Central memory CD4-positive, alpha-beta T cell (primary cell): Measurements from ENCODE around the gene PTPN1.
"Not testable (repeated sequence)": the region's sequence is repeated elsewhere in the genome, so short reads cannot be mapped to it uniquely, and the experiment has no call there.

ENCODE experiments used
- DNase-seq: peaks from one replicate; pipeline ENCODE4 v3.0.0; 2022

Gene PTPN1

DNA sequence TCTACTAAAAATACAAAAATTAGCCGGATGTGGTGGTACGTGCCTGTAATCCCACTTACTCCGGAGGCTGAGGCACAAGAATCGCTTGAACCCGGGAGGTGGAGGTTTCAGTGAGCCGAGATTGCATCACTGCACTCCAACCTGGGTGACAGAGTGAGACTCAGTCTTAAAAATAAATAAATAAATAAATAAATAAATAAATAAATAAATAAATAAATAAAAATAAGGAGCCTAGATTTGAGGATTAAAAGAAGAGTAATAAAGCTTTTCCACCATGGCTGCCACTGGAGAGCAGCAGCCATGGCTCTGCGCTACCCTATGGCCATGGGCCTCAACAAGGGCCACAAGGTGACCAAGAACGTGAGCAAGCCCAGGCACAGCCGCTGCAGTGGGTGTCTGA lies 110.3 kb downstream of the PTPN1 start:
- not testable (repeated sequence) for DNase-seq

DNA sequence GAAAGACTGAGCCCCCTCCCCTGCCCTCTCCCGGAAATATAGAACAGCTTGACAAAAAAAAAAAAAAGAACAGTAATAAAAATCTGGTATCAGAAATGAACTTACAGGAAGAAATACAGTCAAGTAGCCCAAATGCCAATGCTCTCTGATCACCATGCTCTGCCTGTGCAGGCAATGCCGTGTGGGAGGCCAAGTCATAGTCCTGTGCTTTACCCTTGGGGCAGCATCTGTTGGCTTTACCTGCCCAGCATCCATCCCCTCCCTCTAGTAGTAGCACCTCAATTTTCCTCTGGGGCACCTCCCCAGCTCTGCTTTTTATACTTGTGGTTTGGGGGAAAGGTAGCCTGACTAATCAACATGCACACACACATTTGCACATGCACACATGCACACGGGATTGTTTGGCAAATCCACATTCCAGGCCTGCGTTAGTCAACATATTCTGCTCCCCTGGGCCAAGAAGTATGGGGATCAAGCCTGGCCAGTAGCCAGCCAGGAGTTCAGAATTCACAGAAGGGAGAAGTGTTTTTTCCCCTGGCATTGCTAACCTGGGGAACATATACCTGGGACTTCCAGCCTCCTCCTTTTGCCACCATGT lies 111.0 kb downstream of the PTPN1 start:
- no peak for DNase-seq

DNA sequence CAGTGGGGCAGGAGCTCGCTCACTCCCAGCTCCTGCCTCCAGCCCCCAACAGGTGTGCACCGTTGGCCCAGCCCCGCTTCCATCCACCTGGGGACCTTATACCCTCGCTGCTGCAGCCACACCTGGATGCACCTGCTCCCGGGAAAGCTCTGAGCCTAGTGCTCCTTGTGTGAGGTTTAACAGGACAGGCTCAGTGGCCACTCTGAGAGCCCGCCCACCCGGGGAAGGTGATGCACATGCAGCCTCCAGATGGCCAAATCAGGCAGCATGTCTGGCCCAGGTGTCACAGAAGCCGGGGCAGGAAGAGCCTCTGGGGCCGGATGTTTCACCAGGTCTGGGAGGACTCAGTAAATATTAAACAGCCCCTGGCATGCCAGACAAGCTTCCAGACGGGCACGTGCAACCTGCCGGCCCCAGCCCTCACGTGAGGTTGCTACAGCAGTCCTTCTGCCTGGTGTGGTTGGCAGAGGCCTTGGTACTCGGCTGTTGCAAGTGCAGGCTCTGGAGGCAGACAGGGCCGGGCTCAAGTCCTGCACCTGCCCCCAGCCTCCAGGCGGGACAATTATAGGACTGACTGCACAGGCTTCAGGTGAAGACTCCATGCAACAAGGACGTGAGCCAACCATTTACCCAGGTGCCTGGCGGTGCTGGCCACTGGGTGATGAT lies 114.3 kb downstream of the PTPN1 start:
- DNase-seq: no peak

DNA sequence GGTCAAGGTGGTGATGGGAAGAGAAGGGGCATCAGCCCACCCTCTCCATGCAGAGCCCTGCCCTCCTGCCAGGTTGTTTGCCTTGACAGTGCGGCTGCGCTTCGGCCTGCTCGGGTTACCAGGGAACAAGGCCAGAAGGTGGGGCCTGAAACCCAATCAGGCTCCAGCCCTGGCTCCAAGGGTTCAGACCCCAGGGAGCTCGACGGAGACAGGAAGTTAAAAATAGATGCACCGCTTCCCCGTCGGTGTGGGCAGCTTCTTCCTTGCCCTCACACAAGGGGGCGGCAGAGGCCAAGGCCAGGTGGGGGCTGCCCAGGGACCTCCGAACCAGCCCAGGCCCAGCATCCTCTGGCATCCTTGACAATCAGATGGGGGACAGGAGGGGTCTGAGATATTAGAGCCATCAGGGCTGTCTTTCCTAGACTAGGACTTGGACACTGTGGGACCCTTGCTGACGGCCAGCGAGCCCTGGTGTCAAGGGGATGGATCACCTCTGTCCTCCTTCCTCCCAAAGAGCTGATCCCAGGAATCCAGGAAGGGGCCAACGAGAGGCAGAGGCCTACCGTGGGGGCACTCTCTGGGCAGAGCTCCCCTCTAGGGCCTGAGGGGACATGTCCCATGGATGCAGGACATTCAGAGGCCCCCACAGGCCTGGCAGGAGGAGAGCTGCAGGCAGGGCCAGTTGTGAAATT lies 115.9 kb downstream of the PTPN1 start:
- no peak for DNase-seq

DNA sequence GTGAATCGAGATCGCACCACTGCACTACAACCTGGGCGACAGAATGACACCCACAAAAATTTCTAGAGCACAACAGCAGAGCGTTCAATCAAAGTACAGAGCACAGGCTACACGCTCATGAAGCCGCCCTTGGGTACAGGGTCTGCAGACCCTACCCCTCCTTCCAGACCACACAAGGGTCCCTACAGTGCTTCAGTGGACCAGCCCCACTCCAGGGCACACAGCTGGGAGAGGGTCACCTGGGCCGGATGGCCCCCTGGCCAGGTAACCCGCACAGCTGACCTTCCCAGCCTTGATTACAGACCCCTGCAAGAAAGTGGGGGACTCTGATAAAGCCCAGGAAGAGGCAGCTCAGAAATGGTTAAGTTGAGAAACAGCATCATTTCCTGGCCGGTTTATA lies 117.6 kb downstream of the PTPN1 start:
- no peak for DNase-seq

DNA sequence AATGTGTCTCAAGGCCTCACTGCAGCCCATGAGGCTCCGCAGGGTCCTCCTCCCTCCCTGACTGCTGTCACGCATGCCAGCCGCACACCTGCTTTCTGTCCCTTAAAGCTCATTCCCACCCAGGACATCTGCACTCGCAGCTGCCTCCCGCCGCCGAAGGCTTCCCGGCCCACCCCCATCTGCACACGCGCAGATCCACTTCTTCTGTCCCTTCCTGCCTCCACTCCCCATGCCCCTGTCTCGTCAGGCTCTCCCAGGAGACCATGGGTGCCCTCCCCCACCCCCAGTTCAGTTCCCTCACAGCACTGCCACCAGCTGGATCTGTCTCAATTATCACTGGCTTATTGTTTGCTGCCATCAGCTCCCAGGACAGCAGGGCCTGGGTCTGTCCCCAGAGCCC lies 118.1 kb downstream of the PTPN1 start:
- no peak for DNase-seq

DNA sequence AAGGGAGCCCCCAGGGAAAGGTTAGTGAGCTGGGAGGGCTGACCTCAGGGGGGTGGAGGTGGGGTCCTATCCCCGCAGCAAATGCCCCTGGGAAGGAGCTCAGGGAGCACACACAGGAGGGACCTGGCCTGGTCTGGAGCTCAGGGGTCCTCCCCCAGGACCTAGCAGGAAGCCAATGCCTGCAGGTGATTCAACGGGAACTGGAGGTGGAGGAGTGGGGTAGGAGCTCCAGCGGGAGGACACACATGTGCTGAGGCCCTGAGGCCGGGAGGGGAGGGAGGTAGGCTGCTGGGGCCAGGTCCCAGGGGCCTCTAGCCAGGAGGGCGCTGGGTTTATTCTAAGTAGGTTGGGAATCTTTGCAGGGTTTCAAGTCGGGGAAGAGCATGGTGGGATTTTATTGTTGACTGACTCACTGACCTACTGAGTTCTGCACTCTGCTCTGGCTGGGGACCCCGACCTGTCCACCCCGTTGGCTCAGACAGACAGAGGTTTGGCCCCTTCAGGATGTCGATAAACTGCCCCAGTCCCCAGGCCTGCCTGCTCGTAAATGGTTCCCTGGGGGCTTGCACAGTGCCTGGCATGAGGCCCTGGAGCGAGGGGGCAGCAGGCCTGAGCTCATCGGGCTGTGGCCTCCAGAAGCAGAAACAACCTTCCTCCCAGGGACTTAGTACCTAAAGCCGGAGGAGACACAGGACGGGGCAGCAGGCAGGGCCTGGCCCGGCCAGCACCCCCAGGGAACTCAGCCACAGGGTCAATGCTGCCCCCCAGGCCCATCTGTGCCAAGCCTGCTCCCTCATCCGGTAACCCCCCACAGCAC lies 118.9 kb downstream of the PTPN1 start:
- DNase-seq: no peak

DNA sequence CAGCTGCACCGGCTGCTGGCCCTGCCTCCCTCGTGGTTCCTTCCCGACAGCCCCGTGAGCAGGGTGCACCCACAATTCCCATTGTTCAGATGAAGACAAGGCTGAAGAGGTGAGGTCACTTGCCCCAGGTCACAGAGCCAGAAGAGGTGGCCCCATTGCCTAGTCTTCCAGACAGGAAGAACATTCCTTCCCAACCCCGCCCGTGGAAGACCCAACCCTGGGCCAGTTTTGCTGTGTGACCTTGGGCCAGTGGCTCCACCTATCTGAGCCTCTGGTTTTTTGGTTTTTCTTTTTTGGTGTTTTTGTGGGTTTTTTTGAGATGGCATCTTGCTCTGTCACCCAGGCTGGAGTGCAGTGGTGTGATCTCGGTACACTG lies 119.5 kb downstream of the PTPN1 start:
- DNase-seq: no peak

DNA sequence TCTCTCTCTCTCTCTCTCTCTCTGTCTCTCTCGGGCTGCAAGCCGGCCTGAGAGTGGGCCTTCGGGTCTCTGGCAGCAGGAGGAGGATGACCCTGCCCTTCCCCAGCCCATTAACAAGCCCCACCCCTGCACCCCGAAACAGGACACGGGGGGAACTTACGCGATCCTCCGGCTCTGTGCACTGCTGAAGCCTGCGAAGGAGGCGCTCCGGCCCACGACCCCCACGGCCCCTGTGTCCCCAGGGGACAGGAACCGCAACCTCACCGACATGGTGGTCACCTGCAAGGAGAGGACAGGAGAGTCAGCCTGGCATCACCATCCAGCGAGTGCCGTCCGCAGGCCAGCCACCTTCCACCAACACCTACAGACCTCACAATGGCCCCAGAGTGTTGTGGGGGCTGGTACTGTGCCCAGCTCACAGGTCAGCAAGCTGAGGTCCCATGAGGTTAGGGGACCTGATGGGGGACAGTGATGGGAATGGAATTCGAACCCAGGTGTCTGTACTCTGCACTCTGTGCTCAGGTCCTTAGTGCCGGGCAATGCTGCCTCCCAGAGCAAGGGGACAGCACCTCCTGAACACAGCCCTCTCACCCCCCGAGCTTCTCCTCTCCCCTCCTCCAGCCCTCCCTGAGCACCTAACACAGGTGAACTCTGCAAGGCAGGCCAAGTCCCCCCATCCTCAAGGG lies 120.5 kb downstream of the PTPN1 start:
- DNase-seq: no peak

DNA sequence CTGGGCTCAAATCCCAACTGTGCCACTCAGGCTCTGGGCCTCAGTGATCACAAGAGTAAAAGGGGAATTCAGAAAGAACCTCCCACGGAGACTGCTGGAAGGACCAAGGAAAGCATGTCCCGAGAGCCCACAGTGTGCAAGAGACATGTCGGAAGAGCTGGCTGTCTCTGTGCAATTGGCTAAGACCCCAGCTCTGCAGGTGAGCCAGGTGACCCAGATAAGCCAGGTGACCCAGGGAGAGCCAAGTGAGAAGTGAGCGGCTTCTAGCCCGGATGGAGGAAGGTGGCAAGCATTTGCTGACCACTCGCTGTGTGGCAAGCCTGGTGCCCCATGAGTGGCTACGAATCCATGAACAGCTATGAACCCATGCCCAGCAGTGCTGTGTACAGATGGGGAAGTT lies 122.1 kb downstream of the PTPN1 start:
- no peak for DNase-seq

DNA sequence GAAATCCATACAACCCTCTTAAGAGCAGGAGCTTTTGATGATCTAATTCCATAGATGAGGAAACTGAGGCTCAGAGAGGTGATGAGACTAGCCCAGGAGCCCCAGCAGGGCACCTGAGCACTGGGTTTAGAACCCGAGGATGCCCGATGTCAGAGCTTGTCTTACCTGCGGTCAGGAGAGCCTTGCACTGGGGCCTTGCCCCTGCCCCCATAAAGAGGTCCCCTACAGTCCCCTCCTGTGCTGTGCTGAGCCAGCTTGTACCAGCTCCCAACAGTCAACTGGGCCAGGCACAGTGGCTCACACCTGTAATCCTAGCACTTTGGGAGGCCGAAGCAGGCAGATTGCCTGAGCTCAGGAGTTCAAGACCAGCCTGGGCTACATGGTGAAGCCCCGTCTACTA lies 122.5 kb downstream of the PTPN1 start:
- DNase-seq: no peak

DNA sequence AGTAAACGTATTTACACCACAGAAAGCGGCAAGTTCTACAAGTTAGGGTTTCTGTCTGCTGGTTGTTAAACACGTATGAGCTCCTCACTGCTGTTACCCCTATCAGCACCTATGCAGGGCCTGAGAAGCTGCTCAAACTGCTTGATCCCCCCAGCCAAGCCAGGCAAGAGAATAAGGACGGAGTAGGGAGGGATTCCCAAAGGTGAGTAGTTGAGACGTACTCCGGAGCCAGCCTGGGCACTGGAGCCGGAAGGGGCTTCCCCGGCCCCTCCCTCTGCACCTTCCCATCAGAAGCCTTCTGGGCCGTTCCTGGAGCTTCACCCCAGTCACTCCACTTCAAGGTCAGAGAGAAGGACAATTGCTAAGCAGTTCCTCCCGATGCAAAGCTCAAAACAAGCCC lies 123.2 kb downstream of the PTPN1 start:
- no peak for DNase-seq

DNA sequence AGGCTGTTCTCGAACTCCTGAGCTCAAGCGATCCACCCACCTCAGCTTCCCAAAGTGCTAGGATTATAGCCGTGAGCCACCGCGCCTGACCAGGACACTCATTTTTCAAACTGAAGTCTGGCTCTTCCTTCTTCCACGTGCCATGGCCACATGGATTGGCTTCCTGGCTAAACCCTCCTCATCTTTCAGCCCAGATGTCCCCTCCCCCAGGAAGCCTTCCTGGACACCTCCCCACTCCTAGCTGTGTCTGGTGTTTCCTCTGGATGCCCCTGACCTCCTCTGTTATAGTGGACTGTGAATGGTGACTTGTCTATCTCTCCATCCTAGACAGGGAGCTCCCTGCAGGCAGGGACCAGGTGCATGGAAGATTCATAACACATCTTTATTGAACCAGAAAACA lies 124.0 kb downstream of the PTPN1 start:
- no peak for DNase-seq
